ENCODE measurements around the gene ZNF358. TPM values are rescaled to one million over a fixed set of nuclear protein-coding genes. Genes with fewer than 3 reads are reported as not detected.
A peak's percentile ranks its signal among the peaks of the same experiment; 100 is the strongest.

The ZNF358 gene
- total RNA-seq, 5 donors from 2014 or later (not counting 1 experiment from before 2014, with no cell fraction given), result 4.3 to 10.3 (median 8.5) TPM

DNA sequence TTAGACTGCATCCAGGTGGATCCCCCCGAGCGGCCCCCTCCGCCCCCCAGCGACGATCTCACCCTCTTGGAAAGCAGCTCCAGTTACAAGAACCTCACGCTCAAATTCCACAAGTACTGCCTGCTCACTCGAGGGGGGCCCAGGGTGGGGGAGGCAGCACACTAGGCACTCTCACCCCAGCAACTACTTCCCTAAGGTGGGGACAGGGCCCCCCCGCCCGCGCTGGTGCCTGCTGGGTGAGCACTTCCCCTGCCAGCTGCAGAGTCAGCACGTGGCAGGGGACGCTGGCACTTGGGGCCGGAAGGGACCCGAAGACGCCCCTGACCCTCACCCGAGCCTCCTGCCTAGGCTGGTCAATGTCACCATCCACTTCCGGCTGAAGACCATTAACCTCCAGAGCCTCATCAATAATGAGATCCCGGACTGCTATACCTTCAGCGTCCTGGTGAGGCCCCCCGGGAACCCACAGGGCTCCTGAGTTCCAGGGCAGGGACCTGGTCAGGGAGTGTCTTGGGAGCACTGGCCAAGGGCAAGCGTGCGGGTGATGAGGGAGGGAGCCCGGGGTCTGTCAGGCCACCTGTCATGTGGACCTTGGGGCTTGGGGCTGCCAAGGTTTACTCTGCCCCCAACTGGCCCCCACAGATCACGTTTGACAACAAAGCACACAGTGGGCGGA lies 11.8 kb downstream of the ZNF358 start:
- Mint-ChIP-seq H3K36me3 (peaks cover 12% of the 10 kb centered on the region), H3K27me3 (no peaks in the 10 kb centered on the region), H3K4me1 (peaks cover 0 to 6% (median 6%) of the 10 kb centered on the region in 3 donors), H3K9me3 (no peaks in the 10 kb centered on the region), H3K4me3 (no peak overlapping the region), H3K27ac (no peak overlapping the region)
- 80% methylated on average over 13 of the region's 25 CpGs for WGBS (ENCODE audit: insufficient coverage)
- H3K27ac ChIP-seq (ENCODE audit: low read length), result no peak overlapping the region
- peaks cover 7 to 11% of the 10 kb centered on the region in 2 donors for H3K36me3 ChIP-seq (ENCODE audit: control insufficient read depth in 2 of 2, extremely low read depth in 1 of 2, insufficient read depth in 1 of 2, low read length in 1 of 2)
- H3K4me3 ChIP-seq (ENCODE audit: control insufficient read depth in 1 of 2, extremely low read depth in 1 of 2, low read length in 1 of 2), result no peak overlapping the region
- ChIA-PET CTCF (no interaction called here), POLR2A (interaction anchor here in 1 of 2 donors (0.6 kb wide), 1 partner anchor 20 kb away, joined by 4 read pairs; no protein-coding TSS in a partner anchor)
- ATAC-seq (replicated peaks in 1 of 4) (no peak), DNase-seq (no peak)
- H3K4me1 ChIP-seq (ENCODE audit: control insufficient read depth in 1 of 2, extremely low read depth in 1 of 2, insufficient read depth in 2 of 2, low read length in 2 of 2), result peaks cover 8 to 12% of the 10 kb centered on the region in 2 experiments
- H3K9me3 ChIP-seq, result no peaks in the 10 kb centered on the region
- H3K27me3 ChIP-seq (replicated peaks in 1 of 2; ENCODE audit: control insufficient read depth in 2 of 2, extremely low read depth in 1 of 2, insufficient read depth in 2 of 2, low read length in 1 of 2), result peaks cover 0 to 3% of the 10 kb centered on the region in 2 experiments

- H3K4me3 Mint-ChIP-seq, result no peak overlapping the region
- 93% methylated on average over 6 of the region's 7 CpGs for WGBS (ENCODE audit: insufficient coverage)
- H3K4me1 ChIP-seq (ENCODE audit: control insufficient read depth in 1 of 2, extremely low read depth in 1 of 2, insufficient read depth in 2 of 2, low read length in 2 of 2), result peaks cover 4 to 8% of the 10 kb centered on the region in 2 experiments
- peaks cover 12% of the 10 kb centered on the region for H3K36me3 Mint-ChIP-seq
- H3K27me3 Mint-ChIP-seq, result no peaks in the 10 kb centered on the region
- no peak overlapping the region for H3K4me3 ChIP-seq (ENCODE audit: control insufficient read depth in 1 of 2, extremely low read depth in 1 of 2, low read length in 1 of 2)
- no peak for ATAC-seq (replicated peaks in 1 of 4)
- H3K27ac ChIP-seq (ENCODE audit: low read length), result no peak overlapping the region
- peaks cover 0 to 6% (median 6%) of the 10 kb centered on the region in 3 donors for H3K4me1 Mint-ChIP-seq
- H3K27me3 ChIP-seq (replicated peaks in 1 of 2; ENCODE audit: control insufficient read depth in 2 of 2, extremely low read depth in 1 of 2, insufficient read depth in 2 of 2, low read length in 1 of 2), result no peaks in the 10 kb centered on the region
- H3K36me3 ChIP-seq (ENCODE audit: control insufficient read depth in 2 of 2, extremely low read depth in 1 of 2, insufficient read depth in 1 of 2, low read length in 1 of 2), result peaks cover 7 to 11% of the 10 kb centered on the region in 2 donors
- no peak overlapping the region for H3K27ac Mint-ChIP-seq
- no peaks in the 10 kb centered on the region for H3K9me3 Mint-ChIP-seq
- ChIA-PET CTCF (no interaction called here), POLR2A (no interaction called here)
- H3K9me3 ChIP-seq, result no peaks in the 10 kb centered on the region
- DNase-seq, result no peak
Measured at GRCh38 chr19:7528192-7528519, 12.3 kb downstream of the ZNF358 start.

DNA sequence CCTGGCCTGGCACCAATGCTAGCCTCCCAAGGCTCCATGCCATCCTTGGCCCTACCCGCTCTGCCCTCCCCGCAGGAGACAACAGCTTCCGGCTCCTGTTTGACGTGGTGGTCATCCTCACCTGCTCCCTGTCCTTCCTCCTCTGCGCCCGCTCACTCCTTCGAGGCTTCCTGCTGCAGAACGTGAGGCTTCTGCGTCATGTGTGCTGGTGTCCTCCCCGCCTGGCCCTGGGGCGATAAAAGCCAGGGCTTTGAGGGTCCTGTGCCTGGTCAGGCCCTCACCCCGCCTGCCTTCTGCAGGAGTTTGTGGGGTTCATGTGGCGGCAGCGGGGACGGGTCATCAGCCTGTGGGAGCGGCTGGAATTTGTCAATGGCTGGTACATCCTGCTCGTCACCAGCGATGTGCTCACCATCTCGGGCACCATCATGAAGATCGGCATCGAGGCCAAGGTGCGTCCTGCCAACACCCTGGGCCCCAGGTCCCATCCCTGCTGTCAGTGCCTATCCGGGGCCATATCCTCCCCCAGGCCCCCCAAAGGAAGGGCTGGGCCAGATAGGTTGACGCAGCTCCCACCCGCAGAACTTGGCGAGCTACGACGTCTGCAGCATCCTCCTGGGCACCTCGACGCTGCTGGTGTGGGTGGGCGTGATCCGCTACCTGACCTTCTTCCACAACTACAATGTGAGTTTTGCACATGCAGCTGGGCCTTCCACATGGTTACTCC lies 12.8 kb downstream of the ZNF358 start:
- no peaks in the 10 kb centered on the region for H3K27me3 ChIP-seq (replicated peaks in 1 of 2; ENCODE audit: control insufficient read depth in 2 of 2, extremely low read depth in 1 of 2, insufficient read depth in 2 of 2, low read length in 1 of 2)
- H3K36me3 ChIP-seq (ENCODE audit: control insufficient read depth in 2 of 2, extremely low read depth in 1 of 2, insufficient read depth in 1 of 2, low read length in 1 of 2), result peaks cover 7 to 11% of the 10 kb centered on the region in 2 donors
- ChIA-PET CTCF (no interaction called here), POLR2A (no interaction called here)
- H3K4me1 ChIP-seq (ENCODE audit: control insufficient read depth in 1 of 2, extremely low read depth in 1 of 2, insufficient read depth in 2 of 2, low read length in 2 of 2), result peaks cover 0 to 8% of the 10 kb centered on the region in 2 experiments
- H3K4me3 ChIP-seq (ENCODE audit: control insufficient read depth in 1 of 2, extremely low read depth in 1 of 2, low read length in 1 of 2), result no peak overlapping the region
- H3K9me3 Mint-ChIP-seq, result no peaks in the 10 kb centered on the region
- no peak for ATAC-seq (replicated peaks in 1 of 4)
- 95% methylated on average over 32 of the region's 32 CpGs for WGBS (ENCODE audit: insufficient coverage)
- H3K27ac ChIP-seq (ENCODE audit: low read length), result no peak overlapping the region
- peaks cover 12% of the 10 kb centered on the region for H3K36me3 Mint-ChIP-seq
- H3K27me3 Mint-ChIP-seq, result no peaks in the 10 kb centered on the region
- no peak overlapping the region for H3K27ac Mint-ChIP-seq
- H3K9me3 ChIP-seq, result no peaks in the 10 kb centered on the region
- H3K4me1 Mint-ChIP-seq, result peaks cover 0 to 5% (median 3%) of the 10 kb centered on the region in 3 donors
- H3K4me3 Mint-ChIP-seq, result no peak overlapping the region
- no peak for DNase-seq

DNA sequence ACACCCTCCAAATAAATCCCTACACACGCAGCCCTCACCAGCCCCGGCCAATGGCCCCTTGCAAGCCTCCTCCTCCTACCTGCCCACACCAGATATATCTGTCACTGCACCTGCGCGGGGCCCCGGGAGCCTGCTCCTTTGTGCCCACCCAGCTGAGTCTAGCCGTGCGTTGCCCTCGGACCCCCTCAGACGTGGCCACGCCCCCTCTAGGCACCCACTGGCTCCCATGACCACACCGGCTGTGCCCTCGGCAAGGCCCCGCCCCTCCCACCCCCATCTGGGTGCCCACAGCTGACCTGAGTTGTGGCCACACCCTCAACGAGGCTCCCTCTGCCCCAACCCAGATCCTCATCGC lies 13.3 kb downstream of the ZNF358 start:
- H3K27me3 Mint-ChIP-seq, result no peaks in the 10 kb centered on the region
- 90% methylated on average over 15 of the region's 15 CpGs for WGBS (ENCODE audit: insufficient coverage)
- ATAC-seq (replicated peaks in 1 of 4), result no peak
- POLR2A ChIA-PET, result no interaction called here
- H3K4me3 ChIP-seq (ENCODE audit: control insufficient read depth in 1 of 2, extremely low read depth in 1 of 2, low read length in 1 of 2), result no peak overlapping the region
- H3K36me3 ChIP-seq (ENCODE audit: control insufficient read depth in 2 of 2, extremely low read depth in 1 of 2, insufficient read depth in 1 of 2, low read length in 1 of 2), result peaks cover 7 to 11% of the 10 kb centered on the region in 2 donors
- no peak overlapping the region for H3K4me3 Mint-ChIP-seq
- no peaks in the 10 kb centered on the region for H3K9me3 ChIP-seq
- no peak overlapping the region for H3K27ac ChIP-seq (ENCODE audit: low read length)
- H3K27ac Mint-ChIP-seq, result no peak overlapping the region
- no peaks in the 10 kb centered on the region for H3K9me3 Mint-ChIP-seq
- DNase-seq, result no peak
- CTCF ChIA-PET, result no interaction called here
- H3K27me3 ChIP-seq (replicated peaks in 1 of 2; ENCODE audit: control insufficient read depth in 2 of 2, extremely low read depth in 1 of 2, insufficient read depth in 2 of 2, low read length in 1 of 2), result no peaks in the 10 kb centered on the region
- peaks cover 12% of the 10 kb centered on the region for H3K36me3 Mint-ChIP-seq
- peaks cover 0 to 10% of the 10 kb centered on the region in 2 experiments for H3K4me1 ChIP-seq (ENCODE audit: control insufficient read depth in 1 of 2, extremely low read depth in 1 of 2, insufficient read depth in 2 of 2, low read length in 2 of 2)
- H3K4me1 Mint-ChIP-seq, result peaks cover 0 to 7% (median 5%) of the 10 kb centered on the region in 3 donors

GRCh38 chr19:7529610-7530490 lies 13.9 kb downstream of the ZNF358 start:
- ATAC-seq (replicated peaks in 1 of 4), result no peak
- H3K4me3 ChIP-seq (ENCODE audit: control insufficient read depth in 1 of 2, extremely low read depth in 1 of 2, low read length in 1 of 2), result no peak overlapping the region
- no peak for DNase-seq
- ChIA-PET POLR2A (interaction anchor here in 1 of 2 donors (0.5 kb wide), 1 partner anchor 63 kb away, joined by 4 read pairs; no protein-coding TSS in a partner anchor), CTCF (no interaction called here)
- H3K4me1 Mint-ChIP-seq, result peaks cover 0 to 7% (median 5%) of the 10 kb centered on the region in 3 donors
- H3K36me3 ChIP-seq (ENCODE audit: control insufficient read depth in 2 of 2, extremely low read depth in 1 of 2, insufficient read depth in 1 of 2, low read length in 1 of 2), result peaks cover 7 to 11% of the 10 kb centered on the region in 2 donors
- peaks cover under 1 to 17% of the 10 kb centered on the region in 2 experiments for H3K4me1 ChIP-seq (ENCODE audit: control insufficient read depth in 1 of 2, extremely low read depth in 1 of 2, insufficient read depth in 2 of 2, low read length in 2 of 2)
- no peak overlapping the region for H3K27ac Mint-ChIP-seq
- no peaks in the 10 kb centered on the region for H3K27me3 ChIP-seq (replicated peaks in 1 of 2; ENCODE audit: control insufficient read depth in 2 of 2, extremely low read depth in 1 of 2, insufficient read depth in 2 of 2, low read length in 1 of 2)
- H3K27me3 Mint-ChIP-seq, result no peaks in the 10 kb centered on the region
- H3K4me3 Mint-ChIP-seq, result no peak overlapping the region
- H3K27ac ChIP-seq (ENCODE audit: low read length), result no peak overlapping the region
- H3K36me3 Mint-ChIP-seq, result peaks cover 12% of the 10 kb centered on the region
- no peaks in the 10 kb centered on the region for H3K9me3 Mint-ChIP-seq
- WGBS (ENCODE audit: insufficient coverage), result 95% methylated on average over 32 of the region's 33 CpGs
- no peaks in the 10 kb centered on the region for H3K9me3 ChIP-seq

DNA sequence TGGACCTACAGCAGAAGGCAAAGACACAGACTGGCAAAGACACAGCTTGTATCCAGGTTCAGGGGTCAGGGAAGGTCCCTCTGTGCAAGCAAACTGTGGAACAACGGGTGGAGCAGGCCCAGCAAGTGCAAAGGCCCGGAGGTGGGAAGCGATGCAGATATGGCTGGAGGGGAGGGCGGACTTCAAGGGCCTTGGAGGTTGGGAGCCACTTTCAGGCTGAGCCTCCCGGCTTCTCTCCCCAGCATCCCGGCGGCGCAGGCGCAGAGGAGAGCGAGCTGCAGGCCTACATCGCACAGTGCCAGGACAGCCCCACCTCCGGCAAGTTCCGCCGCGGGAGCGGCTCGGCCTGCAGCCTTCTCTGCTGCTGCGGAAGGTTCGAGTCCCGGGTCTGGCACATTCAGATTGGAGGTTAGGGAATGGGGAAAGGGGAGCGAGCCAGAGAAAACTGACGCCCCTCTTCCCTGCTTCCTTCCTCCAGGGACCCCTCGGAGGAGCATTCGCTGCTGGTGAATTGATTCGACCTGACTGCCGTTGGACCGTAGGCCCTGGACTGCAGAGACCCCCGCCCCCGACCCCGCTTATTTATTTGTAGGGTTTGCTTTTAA lies 17.5 kb downstream of the ZNF358 start:
- DNase-seq, result no peak
- POLR2A ChIA-PET, result no interaction called here
- peaks cover 3 to 6% of the 10 kb centered on the region in 2 donors for H3K36me3 ChIP-seq (ENCODE audit: control insufficient read depth in 2 of 2, extremely low read depth in 1 of 2, insufficient read depth in 1 of 2, low read length in 1 of 2)
- H3K27ac ChIP-seq (ENCODE audit: low read length), result no peak overlapping the region
- no peaks in the 10 kb centered on the region for H3K9me3 ChIP-seq
- H3K4me1 ChIP-seq (ENCODE audit: control insufficient read depth in 1 of 2, extremely low read depth in 1 of 2, insufficient read depth in 2 of 2, low read length in 2 of 2), result peaks cover 9 to 32% of the 10 kb centered on the region in 2 experiments
- H3K4me3 ChIP-seq (ENCODE audit: control insufficient read depth in 1 of 2, extremely low read depth in 1 of 2, low read length in 1 of 2), result peak overlapping the region; percentile 58 to 96
- no peaks in the 10 kb centered on the region for H3K27me3 Mint-ChIP-seq
- H3K36me3 Mint-ChIP-seq, result peaks cover 9% of the 10 kb centered on the region
- peak overlapping the region; percentile 52 to 64 for H3K27ac Mint-ChIP-seq
- CTCF ChIA-PET, result no interaction called here
- 67% methylated on average over 8 of the region's 30 CpGs for WGBS (ENCODE audit: insufficient coverage)
- H3K4me1 Mint-ChIP-seq, result peaks cover 13 to 22% (median 21%) of the 10 kb centered on the region in 3 donors
- H3K4me3 Mint-ChIP-seq, result peak overlapping the region; percentile 90 to 97 (median 91)
- no peaks in the 10 kb centered on the region for H3K27me3 ChIP-seq (replicated peaks in 1 of 2; ENCODE audit: control insufficient read depth in 2 of 2, extremely low read depth in 1 of 2, insufficient read depth in 2 of 2, low read length in 1 of 2)
- no peaks in the 10 kb centered on the region for H3K9me3 Mint-ChIP-seq
- no peak for ATAC-seq (replicated peaks in 1 of 4)

All from T-cell (primary cell).